GM21360 (cell line): ENCODE results near the gene POC1A.

Source experiments
- ATAC-seq: cut with Tn5 transposase; IDR thresholded peaks from one replicate; pipeline ENCODE4 v1.9.1; 2021; ENCODE audit warnings: mild to moderate bottlenecking, moderate library complexity; ENCODE audit not compliant: unreplicated experiment

Gene POC1A

GRCh38 chr3:52132930-52133329 is 21.3 kb downstream of the POC1A start:
- no peak for ATAC-seq

GRCh38 chr3:52132041-52132440 is 22.2 kb downstream of the POC1A start:
- no peak for ATAC-seq

GRCh38 chr3:52130966-52131622 is 23.1 kb downstream of the POC1A start:
- no peak for ATAC-seq

GRCh38 chr3:52128118-52128683 is 26.0 kb downstream of the POC1A start:
- ATAC-seq, result no peak

GRCh38 chr3:52126500-52126899 is 27.7 kb downstream of the POC1A start:
- ATAC-seq, result no peak

- ATAC-seq, result no peak
Observed at GRCh38 chr3:52126036-52126435, 28.2 kb downstream of the POC1A start.

- no peak for ATAC-seq
Observed at GRCh38 chr3:52124766-52125165, 29.5 kb downstream of the POC1A start.

- ATAC-seq, result no peak
Observed at GRCh38 chr3:52124126-52124525, 30.1 kb downstream of the POC1A start.

GRCh38 chr3:52123106-52123725 is 31.0 kb downstream of the POC1A start:
- ATAC-seq, result no peak

GRCh38 chr3:52122491-52122890 is 31.7 kb downstream of the POC1A start:
- no peak for ATAC-seq

GRCh38 chr3:52121813-52122212 is 32.4 kb downstream of the POC1A start:
- ATAC-seq, result no peak

GRCh38 chr3:52121464-52121805 is 32.8 kb downstream of the POC1A start:
- ATAC-seq, result no peak

- no peak for ATAC-seq
Observed at GRCh38 chr3:52120556-52121463, 33.4 kb downstream of the POC1A start.

GRCh38 chr3:52119826-52120225 is 34.4 kb downstream of the POC1A start:
- ATAC-seq, result no peak

GRCh38 chr3:52119099-52119498 is 35.1 kb downstream of the POC1A start:
- ATAC-seq, result no peak

- ATAC-seq, result no peak
Observed at GRCh38 chr3:52118156-52118875, 35.9 kb downstream of the POC1A start.

GRCh38 chr3:52117537-52117936 is 36.7 kb downstream of the POC1A start:
- ATAC-seq, result no peak

- ATAC-seq, result no peak
Observed at GRCh38 chr3:52112056-52112455, 42.2 kb downstream of the POC1A start.

- ATAC-seq, result no peak
Observed at GRCh38 chr3:52110502-52110901, 43.7 kb downstream of the POC1A start.

GRCh38 chr3:52109611-52110301 is 44.5 kb downstream of the POC1A start:
- no peak for ATAC-seq
